HG03064 (cell line): Measurements from ENCODE around the gene ATF7.

Source experiments
- ATAC-seq: cut with Tn5 transposase; IDR thresholded peaks from one replicate; pipeline ENCODE4 v1.9.1; 2021; ENCODE audit warnings: low read depth; ENCODE audit not compliant: unreplicated experiment

The ATF7 gene

DNA sequence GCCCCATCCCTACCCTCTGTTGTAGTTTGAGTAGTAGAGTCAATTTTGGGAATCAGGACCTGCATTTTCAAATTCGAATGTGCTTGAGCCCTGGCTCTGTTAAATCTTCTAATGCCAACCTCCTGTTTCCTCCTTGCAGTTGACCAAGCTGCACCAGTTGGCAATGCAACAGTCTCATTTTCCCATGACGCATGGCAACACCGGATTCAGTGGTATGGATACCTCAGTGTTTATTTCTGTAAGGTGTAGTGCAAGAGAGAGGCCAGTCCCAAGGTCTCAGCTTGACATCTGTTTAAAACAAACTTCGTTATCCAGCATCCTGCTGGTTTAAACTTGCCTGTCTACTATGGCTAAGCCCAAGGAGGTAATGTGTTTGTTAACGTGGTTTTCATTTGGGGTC is 159.1 kb downstream of the ATF7 start:
- ATAC-seq, result no peak

GRCh38 chr12:53466640-53467039 is 159.5 kb downstream of the ATF7 start:
- ATAC-seq, result no peak

- ATAC-seq, result no peak
Observed at GRCh38 chr12:53465679-53466078, 160.5 kb downstream of the ATF7 start.

DNA sequence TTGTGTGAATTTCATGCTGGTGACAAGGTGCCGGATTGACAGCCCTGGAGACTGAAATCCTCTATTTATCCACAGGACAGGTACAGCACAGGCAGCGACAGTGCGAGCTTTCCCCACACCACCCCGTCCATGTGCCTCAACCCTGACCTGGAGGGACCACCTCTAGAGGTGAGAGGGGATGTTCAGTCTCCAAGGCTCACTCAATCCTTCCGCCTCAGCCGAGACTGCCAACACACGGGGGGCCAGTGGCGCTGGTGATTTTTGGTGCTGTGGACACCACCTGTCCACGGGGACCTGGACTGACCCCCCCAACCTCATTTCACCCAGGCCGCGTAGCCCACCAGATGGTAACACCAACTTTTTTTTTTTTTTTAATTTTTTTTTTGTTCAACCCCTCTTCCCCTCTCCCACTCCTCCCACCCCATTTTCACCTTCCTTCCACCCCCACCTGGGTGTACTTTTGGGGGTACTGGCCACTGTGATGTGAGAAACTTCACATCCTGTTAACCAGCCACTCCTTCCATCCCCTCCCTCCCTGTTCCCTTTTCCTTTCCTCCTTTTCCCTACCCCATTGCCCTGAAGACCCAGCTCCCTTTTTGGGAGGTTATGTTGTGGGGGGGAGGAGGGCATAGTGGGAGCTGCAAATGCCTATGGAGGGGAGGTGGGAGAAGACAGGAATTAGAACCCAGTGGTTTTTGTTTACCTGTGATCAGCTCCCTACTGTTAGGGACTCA is 161.3 kb downstream of the ATF7 start:
- no peak for ATAC-seq

- ATAC-seq, result no peak
Observed at GRCh38 chr12:53463802-53464560, 162.2 kb downstream of the ATF7 start.

- no peak for ATAC-seq
Observed at GRCh38 chr12:53462935-53463334, 163.2 kb downstream of the ATF7 start.

DNA sequence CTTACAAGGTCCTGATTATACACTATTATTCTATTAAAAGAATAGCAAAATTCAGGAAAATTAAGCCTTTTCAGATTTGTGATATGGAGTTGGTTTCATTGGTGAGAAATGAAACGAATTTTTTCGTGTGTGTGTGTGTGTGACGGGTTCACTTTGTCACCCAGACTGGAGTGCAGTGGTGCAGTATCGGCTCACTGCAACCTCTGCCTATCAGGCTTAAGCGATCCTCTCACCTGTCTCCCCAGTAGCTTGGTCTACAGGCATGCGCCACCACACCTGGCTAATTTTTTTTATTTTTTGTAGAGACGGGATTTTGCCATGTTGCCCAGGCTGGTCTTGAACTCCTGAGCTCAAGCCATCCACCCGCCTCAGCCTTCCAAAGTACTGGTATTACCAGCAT is 164.6 kb downstream of the ATF7 start:
- ATAC-seq, result no peak

DNA sequence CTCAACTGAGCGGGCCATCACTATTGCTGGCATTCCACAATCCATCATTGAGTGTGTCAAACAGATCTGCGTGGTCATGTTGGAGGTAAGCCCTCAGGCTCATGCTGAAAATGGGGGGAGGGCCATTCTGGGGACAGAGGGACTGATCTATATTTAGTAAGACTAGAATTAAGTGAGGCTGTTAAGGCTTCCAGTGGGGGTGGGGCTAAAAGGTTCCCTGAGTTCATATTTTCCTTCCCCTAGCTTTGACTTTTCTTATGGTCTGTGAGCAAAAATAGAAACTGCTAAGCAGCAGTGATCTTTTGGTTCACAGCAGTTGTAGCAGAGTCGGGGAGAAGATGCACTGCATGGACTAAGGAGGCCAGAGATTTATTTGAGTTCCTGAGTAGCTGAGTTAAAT is 165.1 kb downstream of the ATF7 start:
- no peak for ATAC-seq

- no peak for ATAC-seq
Observed at GRCh38 chr12:53459097-53459496, 167.1 kb downstream of the ATF7 start.
